Breast epithelium (tissue), 3 donors: ENCODE results near the gene OAS2.

Experiments used
- POLR2A ChIP-seq: fragments of 450-650 bp; IDR thresholded peaks from one replicate; pipeline ENCODE4 v1.6.1; 2016; ENCODE audit warnings: antibody characterized with exemption, mild to moderate bottlenecking, moderate library complexity
- POLR2AphosphoS5 ChIP-seq, 3 donors: sonication (generic); formaldehyde crosslinking; IDR thresholded peaks; one replicate each; pipeline ENCODE4 v1.6.1; 2017; ENCODE audit warnings: antibody characterized with exemption in 3 of 3

- TF ChIP-seq POLR2A (no peak), POLR2AphosphoS5 (IDR thresholded peaks at IDR 0.05) (no peak)
Observed at GRCh38 chr12:112933129-112933505, 45.2 kb upstream of the OAS2 start.
